DMS153 treated with DMSO at 0.1 percent for 48 hours (cell line): ENCODE results near the gene OTUD5.
A peak's percentile ranks its signal among the peaks of the same experiment; 100 is the strongest.

ENCODE experiments used
- DNase-seq: peaks from one replicate; lab custom pipeline; 2025; ENCODE audit not compliant: unreplicated experiment; lab: John Stamatoyannopoulos, UW

The OTUD5 gene

DNA sequence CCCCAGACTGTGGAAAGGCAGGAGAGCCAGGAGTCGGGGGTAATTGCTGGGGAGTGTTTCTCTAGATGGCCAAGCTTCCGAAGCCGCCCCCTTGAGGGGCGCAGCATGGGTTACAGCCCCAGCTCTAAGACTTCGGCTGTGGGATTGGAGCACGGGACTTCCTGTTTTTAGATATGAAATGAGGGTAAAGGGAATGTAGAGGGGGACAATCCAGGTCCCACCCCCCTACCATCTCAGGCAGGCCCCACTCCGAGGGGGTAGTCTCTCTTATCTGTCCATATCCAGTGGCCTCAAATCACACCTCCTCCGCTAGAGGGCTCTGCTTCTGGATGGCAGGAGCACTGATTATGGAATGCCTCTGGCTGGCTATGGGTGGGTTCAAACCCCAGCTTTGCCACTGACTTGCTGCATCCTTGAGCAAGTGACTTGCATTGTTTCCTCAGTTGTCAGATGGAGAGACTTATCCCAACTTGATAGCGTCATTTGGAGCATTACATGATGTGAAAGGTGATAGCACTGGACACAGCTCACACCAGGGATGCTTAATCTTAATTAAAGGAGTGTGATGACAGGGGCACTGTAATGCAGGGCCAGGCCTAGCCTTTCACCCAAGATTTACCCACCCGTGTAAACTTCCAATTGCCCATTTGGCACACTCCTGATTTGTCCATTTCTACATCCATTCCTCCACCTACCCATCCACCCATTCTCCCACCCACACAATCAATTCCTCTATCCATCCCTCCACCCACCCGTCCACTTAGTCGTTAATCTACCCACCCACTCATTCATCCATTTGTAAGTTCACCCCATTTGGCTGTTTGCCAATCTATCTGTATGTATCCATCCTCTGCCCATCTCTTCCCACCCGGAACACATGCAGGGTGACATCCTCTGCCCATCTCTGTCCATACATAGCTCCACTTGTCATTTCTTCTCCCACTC, 15.1 kb upstream of the OTUD5 start:
- no peak for DNase-seq

DNA sequence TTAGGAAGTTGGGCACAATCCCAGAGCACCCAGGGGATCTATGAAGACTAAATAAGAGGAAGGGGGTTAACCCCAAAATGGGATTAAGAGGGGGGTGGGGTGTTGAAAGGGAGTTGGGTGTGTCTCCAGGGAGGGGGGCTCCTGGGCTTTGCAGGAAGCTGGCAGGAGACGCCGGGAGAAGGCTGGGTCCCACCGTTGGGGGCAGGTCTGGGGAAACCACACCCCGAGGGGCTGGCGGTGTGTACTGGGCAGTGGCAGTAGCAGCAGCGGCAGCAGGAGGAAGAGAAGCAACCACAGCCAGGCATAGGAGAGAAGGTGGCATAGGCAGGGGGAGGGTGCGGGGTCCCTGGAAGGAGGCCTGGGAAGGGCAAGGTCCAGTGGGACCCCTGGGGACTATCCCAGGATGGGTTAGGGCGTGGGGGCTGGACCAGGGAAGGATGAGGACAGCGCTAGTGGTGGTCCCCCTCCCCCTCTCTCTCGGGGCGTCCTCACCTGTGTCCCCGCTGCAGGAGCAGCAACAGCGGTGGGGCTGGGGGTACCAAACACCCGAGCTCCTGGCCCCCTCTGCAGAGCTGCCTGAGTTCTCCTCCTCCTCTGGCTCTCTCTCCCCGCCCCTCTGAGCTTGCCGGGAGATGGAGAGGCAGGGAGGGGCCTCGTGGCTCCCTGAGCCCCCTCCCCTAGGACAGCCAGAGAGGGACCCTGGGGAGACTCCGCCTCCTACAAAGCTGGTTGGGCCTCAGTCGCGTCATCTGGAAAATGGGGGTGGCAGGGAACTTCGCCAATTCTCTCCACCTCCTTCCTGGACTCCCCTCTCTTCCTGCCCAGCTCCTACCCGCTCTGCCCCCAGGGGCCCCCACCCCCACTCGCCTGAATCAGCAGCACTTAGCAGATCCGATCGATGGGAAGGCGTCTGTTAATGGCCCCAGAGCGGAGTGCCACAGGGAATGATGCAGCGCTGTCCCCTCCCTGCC, 14.1 kb upstream of the OTUD5 start, which contains the start of gene KCND1:
Gene KCND1 (minus strand): TSS at position 596 of the 971 bp plus-strand sequence. CDS start 1,573 bp downstream, outside the sequence.
- DNase-seq: no peak

DNA sequence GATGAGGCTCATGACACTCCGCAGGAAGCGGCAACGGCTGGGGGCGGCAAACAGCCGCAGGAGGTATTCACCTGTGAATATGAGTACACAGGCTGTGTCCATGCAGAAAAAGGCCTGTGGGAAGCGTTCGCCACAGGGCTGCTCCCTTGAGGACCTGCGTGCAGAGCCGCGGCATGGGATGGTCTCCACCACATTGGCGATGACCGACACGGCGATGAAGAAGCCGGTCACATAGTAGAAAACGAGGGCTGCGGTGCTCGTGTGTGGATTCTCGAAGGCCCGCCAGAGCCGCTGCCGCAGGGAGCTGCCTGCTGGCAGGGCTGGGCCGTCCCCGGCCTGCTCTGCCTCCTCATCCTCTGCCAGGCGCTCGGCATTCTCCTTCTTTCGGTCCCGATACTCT, 12.1 kb upstream of the OTUD5 start:
- no peak for DNase-seq

DNA sequence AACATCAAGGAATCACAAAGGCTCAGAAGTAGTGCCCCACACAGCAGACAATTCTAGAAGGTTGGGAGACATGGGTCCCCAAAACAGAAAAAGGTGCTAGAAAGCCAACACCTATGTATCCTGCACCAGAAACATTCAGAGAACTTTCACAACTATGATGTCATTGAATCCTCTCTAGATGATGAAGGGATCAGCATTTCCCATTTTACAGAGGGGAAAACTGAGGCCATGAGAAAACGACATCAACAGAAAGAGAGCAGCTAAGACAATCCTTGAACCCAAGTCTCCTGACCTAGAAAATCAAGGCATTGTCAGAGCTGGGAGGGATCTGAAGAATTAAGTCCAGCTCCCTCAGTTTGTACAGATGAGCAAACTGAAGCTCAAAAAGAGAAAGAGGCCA, 11.0 kb upstream of the OTUD5 start:
- no peak for DNase-seq

DNA sequence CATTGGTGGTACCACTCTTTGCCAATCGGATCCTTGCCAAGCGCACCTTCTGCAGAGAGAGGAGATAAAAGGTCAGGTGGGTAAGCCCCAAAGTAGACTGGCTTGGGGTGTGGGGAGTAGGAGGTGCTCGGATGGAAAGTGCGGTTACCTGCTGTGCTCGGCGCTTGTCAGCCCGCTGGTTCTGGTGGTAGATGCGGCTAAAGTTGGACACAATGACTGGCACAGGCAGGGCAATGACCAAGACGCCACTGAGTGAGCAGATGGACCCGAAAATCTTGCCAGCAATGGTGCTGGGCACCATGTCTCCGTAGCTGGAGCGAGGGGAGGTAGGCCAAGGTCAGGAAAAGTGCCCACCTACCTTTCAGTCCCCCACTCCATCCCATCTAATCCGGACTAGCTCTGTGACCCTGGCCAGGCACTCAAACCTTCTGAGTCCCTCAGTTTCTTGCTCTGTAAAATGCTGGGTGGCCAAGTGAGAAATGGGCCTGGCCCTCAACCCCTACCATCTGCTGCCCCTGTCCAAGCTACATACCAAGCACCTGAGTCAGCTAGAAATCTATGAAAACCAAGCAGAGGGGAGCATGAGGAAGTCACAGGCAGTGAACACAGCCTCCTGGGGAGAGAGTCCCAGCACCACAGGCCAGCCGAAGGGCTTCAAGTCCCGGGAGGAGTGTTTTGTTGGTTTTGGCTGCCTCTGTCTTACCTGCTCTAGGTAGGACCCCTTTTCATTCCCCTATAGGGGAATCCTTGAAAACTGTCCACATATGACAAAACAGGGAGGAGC, 9.6 kb upstream of the OTUD5 start:
- DNase-seq: no peak

DNA sequence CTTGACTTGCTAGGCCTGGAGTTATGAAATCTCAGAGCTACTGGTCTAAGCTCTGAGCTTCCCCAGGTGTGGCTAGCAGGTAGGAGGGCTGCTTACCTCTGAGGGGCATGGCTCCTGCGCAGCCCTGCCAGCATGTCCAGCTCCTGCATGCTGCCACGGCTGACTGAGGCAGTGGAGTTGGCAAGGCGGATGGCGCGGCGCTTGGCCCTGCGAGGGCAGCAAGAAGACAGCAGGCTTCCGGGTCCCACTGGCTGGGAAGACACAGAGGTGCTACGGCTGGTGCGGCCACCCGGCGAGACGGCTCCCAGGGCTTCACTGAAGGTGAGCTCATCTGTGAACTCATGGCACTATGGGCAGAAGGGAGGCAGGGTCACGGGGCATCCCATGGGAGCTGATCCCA, 8.6 kb upstream of the OTUD5 start:
- no peak for DNase-seq

DNA sequence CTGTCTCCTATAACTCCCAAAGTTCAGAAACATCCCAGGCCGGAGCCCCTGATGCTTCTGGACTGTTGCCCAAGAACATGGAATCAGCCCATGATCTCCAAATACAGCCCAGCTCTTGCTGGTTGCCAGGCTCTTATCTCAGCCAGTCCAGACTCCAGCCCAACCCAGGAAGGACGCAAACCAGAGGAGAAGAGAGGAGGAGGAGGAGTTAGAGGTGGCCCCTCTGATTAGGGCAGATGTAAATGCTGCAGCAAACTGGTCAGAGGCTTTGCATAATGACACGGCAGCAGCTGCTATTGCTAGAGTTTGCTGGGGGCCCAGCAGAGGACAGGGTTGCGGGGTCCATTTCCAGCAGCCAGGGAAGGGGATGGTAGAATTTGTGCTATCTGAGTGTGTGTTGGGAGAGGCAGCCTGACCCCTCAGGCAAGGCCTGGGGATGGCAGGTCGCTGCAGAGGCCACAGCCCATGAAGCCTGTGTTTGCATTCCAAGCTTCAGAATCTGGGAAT, 4.2 kb upstream of the OTUD5 start:
- no peak for DNase-seq

DNA sequence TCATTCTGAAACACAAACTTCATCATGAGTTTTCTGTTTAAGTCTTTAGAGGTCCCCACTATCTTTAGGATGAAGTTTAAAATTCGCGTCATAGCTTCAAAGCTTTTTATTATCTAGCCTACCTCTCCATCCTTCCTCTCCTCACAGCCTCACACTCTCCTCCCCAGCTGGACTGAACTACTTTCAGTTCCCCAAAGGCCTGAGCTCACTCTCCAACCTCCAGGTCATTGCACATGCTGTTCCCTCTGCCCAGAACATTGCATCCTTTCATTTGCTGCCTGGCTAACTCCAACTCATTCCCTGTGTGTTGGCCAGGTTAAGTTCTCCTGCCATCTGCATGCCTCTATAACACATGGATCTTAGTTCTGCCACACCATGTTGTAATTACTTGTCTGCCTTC, 2.9 kb upstream of the OTUD5 start:
- no peak for DNase-seq

DNA sequence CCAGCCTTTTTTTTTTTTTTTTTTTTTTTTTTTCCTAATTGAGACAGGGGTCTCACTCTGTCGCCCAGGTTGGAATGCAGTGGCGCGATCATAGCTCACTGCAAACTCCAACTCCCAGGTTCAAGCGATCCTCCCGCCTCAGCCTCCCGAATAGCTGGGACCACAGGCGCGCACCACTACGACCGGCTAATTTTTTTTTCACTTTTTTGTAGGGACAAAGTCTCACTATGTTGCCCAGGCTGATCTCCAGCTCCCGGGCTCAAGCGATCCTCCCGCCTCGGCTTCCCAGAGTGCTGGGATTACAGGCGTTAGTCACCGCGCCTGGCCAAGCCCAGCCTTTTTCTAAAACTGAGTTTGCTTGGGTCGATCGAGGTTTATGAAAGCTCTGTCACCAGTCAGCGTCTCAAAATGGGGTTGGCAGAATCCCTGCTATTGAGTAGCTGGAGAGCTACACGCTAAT, 1.3 kb upstream of the OTUD5 start:
- no peak for DNase-seq

DNA sequence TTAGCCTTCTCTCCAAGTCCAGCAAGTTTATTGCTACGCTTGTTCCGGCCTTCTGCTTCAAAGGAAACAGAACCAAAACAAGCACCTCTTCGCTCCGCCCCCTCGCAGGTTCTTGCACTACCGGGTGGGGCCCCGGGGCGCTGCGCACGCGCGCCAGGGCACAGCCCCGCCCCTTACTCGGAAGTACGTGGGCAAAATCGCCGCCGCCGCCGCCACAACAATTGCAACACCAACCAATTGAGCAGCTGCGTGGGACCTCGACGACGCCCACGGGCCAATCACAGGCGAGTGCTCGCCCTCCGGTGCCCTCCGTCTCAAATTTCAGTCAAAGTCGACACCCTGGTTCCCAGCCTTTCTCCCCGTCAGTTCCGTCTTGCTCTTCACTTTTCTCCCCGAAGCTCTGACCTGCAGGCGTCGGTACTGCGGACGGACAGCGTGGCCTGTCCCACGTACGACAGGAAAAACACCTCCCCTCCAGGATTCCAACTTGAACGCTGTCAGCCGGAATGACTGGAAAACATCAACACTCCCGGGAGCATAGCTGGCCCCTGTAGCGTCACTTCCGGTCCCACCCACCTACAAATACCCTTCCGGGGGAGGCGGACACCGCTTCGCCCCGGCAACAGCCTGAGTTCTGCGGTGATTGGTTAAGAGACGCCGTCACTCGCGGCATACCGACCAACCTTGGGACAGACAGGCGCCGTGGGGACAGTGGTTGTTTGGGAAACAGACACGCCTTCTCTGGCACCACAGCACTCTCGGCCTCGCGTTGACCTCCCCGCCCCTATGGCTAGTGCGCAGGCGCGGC, 624 bp upstream of the OTUD5 start:
- DNase-seq: peak; percentile 77

DNA sequence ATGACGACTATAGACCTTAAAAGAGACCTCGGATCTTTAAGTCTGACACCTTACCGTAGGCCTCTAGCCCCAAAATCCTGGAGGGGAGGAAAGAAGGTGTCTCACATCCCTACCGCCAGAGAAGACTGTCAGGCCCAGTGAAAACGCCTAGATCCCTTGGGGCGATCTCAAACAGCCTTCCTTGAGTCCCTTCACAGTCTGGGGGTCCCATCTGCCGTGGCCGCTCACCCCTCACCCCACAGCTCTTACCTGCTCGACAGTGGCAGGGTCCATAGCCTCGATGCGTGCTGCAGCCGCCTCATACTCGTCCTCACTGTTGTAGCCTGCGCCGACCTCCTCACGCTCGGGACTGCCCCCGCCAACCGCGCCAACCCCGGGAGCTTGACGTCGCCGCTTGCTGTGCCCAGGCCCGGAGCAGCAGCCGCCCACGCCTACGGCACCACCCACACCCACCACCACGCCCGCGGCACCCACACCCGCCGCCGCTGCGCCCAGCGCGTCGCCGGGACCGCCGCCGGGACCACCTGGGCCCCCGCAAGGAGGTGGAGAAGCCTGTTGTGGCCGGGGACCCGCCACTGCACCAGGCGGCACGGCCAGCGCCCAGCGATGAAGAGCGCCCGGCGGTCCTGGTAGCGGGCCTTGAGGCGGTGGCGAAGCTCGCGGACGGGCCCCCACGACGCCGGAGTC, 536 bp downstream of the OTUD5 start:
- DNase-seq: no peak

DNA sequence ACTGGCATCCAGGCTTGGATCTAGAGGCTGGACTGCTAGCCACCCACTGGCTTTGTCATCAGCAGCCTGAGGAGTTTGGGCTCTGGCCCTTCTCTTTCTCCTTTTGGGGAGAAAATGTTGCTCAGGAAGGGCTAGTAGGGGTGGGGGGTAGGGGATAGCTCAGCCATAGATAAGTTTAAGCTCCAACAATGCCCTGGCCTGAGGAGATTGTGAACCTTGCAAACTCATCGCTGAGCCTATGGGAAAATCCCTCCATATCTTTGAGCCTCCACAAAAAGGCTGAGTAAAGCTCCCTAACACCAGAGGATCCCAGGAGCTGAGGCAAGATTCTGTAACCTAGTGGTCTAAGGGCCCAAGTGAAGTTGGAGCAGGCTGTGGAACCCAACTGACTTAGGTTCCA, 8.8 kb downstream of the OTUD5 start:
- DNase-seq: no peak

DNA sequence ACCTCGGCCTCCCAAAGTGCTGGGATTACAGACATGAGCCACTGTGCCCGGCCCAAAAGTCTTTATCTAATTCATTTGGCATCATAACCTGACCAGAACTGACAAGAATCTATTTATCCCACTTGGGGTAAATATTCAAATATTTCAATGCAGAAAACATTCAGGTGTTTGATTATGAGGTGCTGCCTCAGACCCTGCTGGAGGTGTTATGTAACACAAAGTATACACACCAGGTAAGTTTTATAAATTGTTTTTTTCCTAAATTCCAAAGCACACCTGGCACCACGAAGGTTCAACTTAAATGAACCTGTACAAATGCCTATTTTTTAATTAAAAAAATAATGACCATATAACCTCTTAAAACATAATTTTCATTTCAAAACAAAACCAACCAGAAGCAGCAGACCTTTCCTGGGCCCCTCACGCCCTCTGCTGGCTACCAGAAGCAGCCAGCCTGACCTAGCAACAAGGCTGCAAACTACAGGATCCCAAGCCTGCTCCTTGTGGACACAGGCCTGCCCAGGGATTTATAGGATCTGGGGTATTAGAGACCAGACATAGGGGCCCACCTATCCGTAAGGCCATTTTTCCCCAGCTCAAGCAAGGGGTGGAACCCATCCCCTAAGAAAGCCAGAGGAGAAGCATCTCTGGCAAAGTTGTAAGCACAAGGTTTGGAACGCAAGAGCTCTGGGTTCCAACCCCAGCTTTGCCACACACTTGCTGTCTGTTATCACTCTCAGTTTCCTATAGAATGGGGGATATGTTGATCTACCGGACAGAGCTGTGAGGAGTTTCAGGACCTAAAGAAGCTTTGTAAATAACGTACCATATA, 11.7 kb downstream of the OTUD5 start:
- DNase-seq: no peak

DNA sequence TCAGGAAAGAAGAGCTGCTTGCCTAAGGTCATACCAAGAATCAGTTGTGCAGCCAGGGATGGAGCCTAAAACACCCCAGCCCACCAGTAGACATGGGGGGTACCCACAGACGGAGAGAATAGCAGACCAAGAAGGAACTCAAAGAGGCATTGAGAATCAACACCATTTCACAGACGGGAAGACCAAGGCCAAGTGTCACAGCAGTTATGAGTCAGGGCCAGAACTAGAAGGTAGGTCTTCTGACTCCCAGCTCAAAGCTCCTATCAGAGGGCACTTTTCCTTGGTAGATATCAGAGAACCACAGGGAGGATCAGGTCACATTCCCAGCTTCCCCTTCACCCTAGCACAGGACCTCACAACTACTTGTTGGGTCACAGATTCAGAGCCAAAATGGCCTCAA, 14.5 kb downstream of the OTUD5 start:
- no peak for DNase-seq

DNA sequence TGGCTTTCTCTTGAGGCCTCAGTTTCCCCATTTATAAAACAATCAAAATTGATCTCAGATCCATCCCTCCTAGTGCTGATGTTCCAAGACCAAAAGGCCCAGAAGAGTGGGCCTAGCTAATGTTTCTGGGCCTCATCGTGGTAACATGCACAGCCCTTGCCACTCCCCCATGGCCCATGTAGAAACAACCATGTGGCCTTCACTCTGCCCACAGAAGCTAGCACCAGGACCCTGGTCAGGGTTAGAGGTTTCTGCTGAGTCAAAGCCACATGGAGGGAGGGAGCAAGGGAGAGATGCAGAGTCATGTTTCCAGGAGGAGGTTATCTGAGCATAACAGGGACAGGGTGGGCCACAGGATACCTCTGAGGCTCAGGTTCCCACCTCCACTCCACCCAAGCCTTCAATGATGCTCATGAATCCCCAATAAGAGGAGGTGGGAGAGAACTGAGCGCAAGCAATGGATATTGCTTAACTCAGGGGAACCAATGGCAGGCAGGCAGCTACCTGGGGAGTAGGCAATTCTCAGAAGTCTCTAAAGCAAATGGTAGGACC, 16.9 kb downstream of the OTUD5 start:
- DNase-seq: no peak

DNA sequence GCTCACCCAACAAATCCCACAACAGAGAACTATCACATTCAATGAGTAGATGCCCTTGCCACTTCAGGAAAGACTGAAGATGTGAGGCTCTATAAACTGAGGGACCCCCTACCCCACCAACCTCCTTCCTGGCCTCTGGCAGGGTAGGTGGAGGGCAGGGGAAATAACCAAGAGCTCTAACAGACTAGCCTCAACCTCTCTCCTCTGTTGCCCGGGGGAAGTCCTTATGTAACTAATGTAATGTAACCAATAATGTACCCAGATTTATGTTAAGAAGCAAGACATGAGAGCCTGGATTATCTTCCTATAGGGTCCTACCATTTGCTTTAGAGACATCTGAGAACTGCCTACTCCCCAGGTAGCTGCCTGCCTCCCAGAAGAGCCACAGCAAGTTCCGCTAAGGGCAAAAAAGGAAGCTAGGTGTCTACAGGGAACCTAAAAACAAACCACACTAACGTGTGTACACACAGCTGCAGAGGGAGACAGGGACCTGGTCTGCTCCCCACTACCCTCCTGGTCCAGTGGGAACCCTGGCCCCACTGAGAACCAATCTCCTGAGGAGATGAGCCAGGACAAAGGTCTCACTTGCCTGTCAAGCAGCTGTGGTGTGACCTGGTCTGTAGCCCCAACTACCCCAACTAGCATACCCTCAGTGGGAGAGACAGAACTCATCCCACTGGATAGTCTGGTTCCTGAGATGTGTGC, 17.7 kb downstream of the OTUD5 start:
- no peak for DNase-seq

DNA sequence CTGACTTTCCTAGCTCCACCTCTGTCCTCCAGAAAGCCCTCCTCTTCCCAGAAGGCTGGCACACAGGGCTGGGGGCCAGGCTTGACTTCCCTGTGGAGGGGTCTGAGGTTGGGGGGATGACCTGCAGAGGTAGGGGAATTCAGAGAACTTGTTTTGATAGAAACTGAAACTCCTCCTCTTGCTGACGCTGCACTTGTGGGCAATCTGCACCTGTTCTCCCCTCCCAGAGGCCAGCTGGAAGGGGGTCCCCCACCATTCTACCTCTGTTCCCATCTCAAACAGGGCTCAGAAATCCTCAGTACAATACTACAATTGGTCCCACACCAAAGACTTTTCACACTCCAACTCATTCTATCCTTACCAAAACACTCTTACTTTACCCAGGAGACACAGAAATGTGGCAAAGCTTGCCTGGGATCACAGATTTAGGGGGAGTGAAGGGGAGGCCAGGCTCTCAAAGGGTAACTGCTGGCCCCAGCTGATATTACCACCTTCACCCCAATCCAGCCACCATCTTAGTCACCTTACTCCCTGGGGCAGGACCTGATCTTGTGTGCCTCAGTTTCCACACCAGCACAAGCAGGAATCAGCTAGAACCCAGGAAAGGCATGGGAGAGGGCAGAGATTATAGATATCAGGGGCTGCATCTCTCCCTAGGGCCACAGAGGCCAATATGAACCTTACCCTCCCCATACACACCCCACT, 18.5 kb downstream of the OTUD5 start:
- DNase-seq: no peak
